ENCODE measurements around the gene TNS3. TPM values are rescaled to one million over a fixed set of nuclear protein-coding genes. Genes with fewer than 3 reads are reported as not detected.

Gene TNS3
- total and polyA plus RNA-seq, 9 of the 15 experiments (the other 6 are each of a cell fraction or from before 2014, with no cell fraction given), result 0.20 TPM; not detected in 8

- no TSS peak for BruUV-seq (replicated peaks)
- no peak overlapping the region for H3K27ac ChIP-seq (ENCODE audit: extremely low read depth, low read depth, low read length)
- peaks cover under 1% of the 10 kb centered on the region; the same call in 1 of the 2 replicates for H4K20me1 ChIP-seq (replicated peaks; ENCODE audit: control insufficient read depth, insufficient read depth, low read length)
- ATAC-seq, result no peak
- 0% methylated on average over 14 of the region's 14 CpGs for WGBS (ENCODE audit: insufficient coverage, low coverage, missing lambda C conversion rate)
- FAIRE-seq, result no peak
- in situ Hi-C loops (cut with MboI) (no loop called here), intact Hi-C loops (cut with micrococcal nuclease) (no loop called here)
- no peaks in the 10 kb centered on the region for H3K9me1 ChIP-seq (ENCODE audit: control insufficient read depth, insufficient read depth, low read length)
- H3K9me3 ChIP-seq (replicated peaks; ENCODE audit: control insufficient read depth, insufficient read depth, low read depth, low read length), result no peaks in the 10 kb centered on the region
- H3K9ac ChIP-seq (ENCODE audit: insufficient read depth in 1 of 2, low read depth in 2 of 2, low read length in 2 of 2), result no peak overlapping the region
- no peak overlapping the region for H3K4me3 ChIP-seq
- no peak overlapping the region for H3K4me2 ChIP-seq (ENCODE audit: insufficient read depth, low read length)
- H3K27me3 ChIP-seq (ENCODE audit: control insufficient read depth in 2 of 2, insufficient read depth in 2 of 2, low read length in 2 of 2), result peaks cover 0 to 38% of the 10 kb centered on the region in 2 experiments; a peak in 4 of 5 replicates
- no peak overlapping the region for H2AFZ ChIP-seq (ENCODE audit: low read depth, low read length)
- H3K79me2 ChIP-seq (ENCODE audit: control insufficient read depth, insufficient read depth, low read length), result no peaks in the 10 kb centered on the region
- POLR2A ChIA-PET, result interaction anchor here (1.4 kb wide), 1 partner anchor 9 kb away, joined by 4 read pairs; no protein-coding TSS in a partner anchor
- CTCF ChIA-PET (ENCODE audit: low intra/inter-chr PET ratio), result no interaction called here
- no peak for DNase-seq (ENCODE audit: extremely low read depth in 1 of 4, low spot score in 3 of 4)
- H3K36me3 ChIP-seq (ENCODE audit: control insufficient read depth, insufficient read depth, low read length), result no peaks in the 10 kb centered on the region
- no peaks in the 10 kb centered on the region for H3K4me1 ChIP-seq (replicated peaks in 1 of 2; ENCODE audit: control insufficient read depth in 2 of 2, insufficient read depth in 2 of 2, low read length in 2 of 2)
- TF ChIP-seq PHF21A (IDR thresholded peaks at IDR 0.05; ENCODE audit: borderline replicate concordance, low read depth) (no peak), ZNF561 (CRISPR knock-in tag; conservative IDR thresholded peaks at IDR 0.05) (no peak), RFX1 (IDR thresholded peaks at IDR 0.05) (no peak), MNT (conservative IDR thresholded peaks at IDR 0.05) (no peak), SRSF1 (IDR thresholded peaks at IDR 0.05; ENCODE audit: low read depth, low read length) (no peak), RBM17 (IDR thresholded peaks at IDR 0.05; ENCODE audit: borderline replicate concordance, low read depth, low read length) (no peak), RREB1 (CRISPR knock-in tag; IDR thresholded peaks at IDR 0.05) (no peak), SIX5 (IDR thresholded peaks at IDR 0.05; ENCODE audit: borderline replicate concordance in 1 of 2, insufficient read depth in 1 of 2, low read depth in 1 of 2, low read length in 2 of 2) (no peak), PHB (CRISPR knock-in tag; IDR thresholded peaks at IDR 0.05) (no peak), MAFK (IDR thresholded peaks at IDR 0.05; ENCODE audit: low read length) (no peak), ZBTB43 (CRISPR knock-in tag; IDR thresholded peaks at IDR 0.05) (no peak), ZNF766 (CRISPR knock-in tag; conservative IDR thresholded peaks at IDR 0.05) (no peak), SMAD1 (IDR thresholded peaks at IDR 0.05; ENCODE audit: low read depth, low read length, partially characterized antibody) (no peak)
Measured at GRCh38 chr7:47454069-47454973, 127.6 kb downstream of the TNS3 start.
